SJSA1 (cell line): Measurements from ENCODE around the gene CENPP. TPM values are rescaled to one million over a fixed set of nuclear protein-coding genes. Genes with fewer than 3 reads are reported as not detected.
"Not testable (repeated sequence)": the region's sequence is repeated elsewhere in the genome, so short reads cannot be mapped to it uniquely, and the experiment has no call there.

Source experiments
- DNase-seq, 2 experiments: peaks; one replicate each; pipeline ENCODE4 v3.0.0-alpha.2; 2015 to 2020; ENCODE audit warnings: low spot score in 2 of 2, low read depth in 1 of 2
- H3K27ac ChIP-seq: fragments of 250-450 bp; sonication (Bioruptor Pico); 2 replicates; pipeline ENCODE4 v1.5.1; 2020; ENCODE audit warnings: mild to moderate bottlenecking, moderate library complexity
- H3K27me3 ChIP-seq: fragments of 250-450 bp; sonication (Bioruptor Pico); replicated peaks from 2 replicates; pipeline ENCODE4 v1.5.1; 2020; ENCODE audit warnings: mild to moderate bottlenecking, moderate library complexity
- H3K36me3 ChIP-seq: fragments of 250-450 bp; sonication (Bioruptor Pico); 2 replicates; pipeline ENCODE4 v1.5.1; 2020; ENCODE audit warnings: mild to moderate bottlenecking
- H3K4me1 ChIP-seq: fragments of 250-450 bp; sonication (Bioruptor Pico); replicated peaks from 2 replicates; pipeline ENCODE4 v1.6.1; 2021; ENCODE audit warnings: mild to moderate bottlenecking
- H3K4me3 ChIP-seq: fragments of 250-450 bp; sonication (Bioruptor Pico); 2 replicates; pipeline ENCODE4 v1.5.1; 2020; ENCODE audit warnings: mild to moderate bottlenecking
- H3K9me3 ChIP-seq: fragments of 250-450 bp; sonication (Bioruptor Pico); replicated peaks from 2 replicates; pipeline ENCODE4 v1.5.1; 2020; ENCODE audit warnings: mild to moderate bottlenecking
- total RNA-seq: library from RNA; depleted of rRNA; stranded (reverse); fragments of >200 nt; shearing (Covaris generic); gene quantifications from 2 replicates; pipeline ENCODE4 v1.2.3, GENCODE V29; 2014

CENPP gene
- total RNA-seq, 1 experiment from 2014 or later, result 11.0 TPM

GRCh38 chr9:92561374-92562330 is 235.9 kb downstream of the CENPP start:
- DNase-seq, result no peak
- H3K4me1 ChIP-seq, result peaks cover 13% of the 10 kb centered on the region
- H3K4me3 ChIP-seq, result no peak overlapping the region
- no peak overlapping the region for H3K27ac ChIP-seq
- no peaks in the 10 kb centered on the region for H3K9me3 ChIP-seq
- no peaks in the 10 kb centered on the region for H3K36me3 ChIP-seq
- H3K27me3 ChIP-seq, result no peaks in the 10 kb centered on the region

- H3K27me3 ChIP-seq, result no peaks in the 10 kb centered on the region
- H3K9me3 ChIP-seq, result no peaks in the 10 kb centered on the region
- H3K4me1 ChIP-seq, result peaks cover 13% of the 10 kb centered on the region
- DNase-seq, result peak in 1 of 2 experiments; percentile 37
- no peaks in the 10 kb centered on the region for H3K36me3 ChIP-seq
- H3K4me3 ChIP-seq, result no peak overlapping the region
- H3K27ac ChIP-seq, result no peak overlapping the region
Observed at GRCh38 chr9:92562461-92562967, 236.8 kb downstream of the CENPP start.

GRCh38 chr9:92563116-92564100 is 237.7 kb downstream of the CENPP start:
- Histone ChIP-seq H3K27me3 (no peaks in the 10 kb centered on the region), H3K27ac (no peak overlapping the region)
- no peak for DNase-seq

GRCh38 chr9:92564504-92564903 is 238.8 kb downstream of the CENPP start:
- Histone ChIP-seq H3K36me3 (no peaks in the 10 kb centered on the region), H3K27me3 (no peaks in the 10 kb centered on the region), H3K27ac (no peak overlapping the region), H3K4me3 (no peak overlapping the region), H3K4me1 (peaks cover 13% of the 10 kb centered on the region), H3K9me3 (no peaks in the 10 kb centered on the region)
- DNase-seq, result no peak

More at GRCh38 chr9:92563116-92564100, 237.7 kb downstream of the CENPP start:
- no peaks in the 10 kb centered on the region for H3K9me3 ChIP-seq
- H3K36me3 ChIP-seq, result no peaks in the 10 kb centered on the region
- H3K4me3 ChIP-seq, result no peak overlapping the region
- H3K4me1 ChIP-seq, result peaks cover 13% of the 10 kb centered on the region

- H3K9me3 ChIP-seq, result no peaks in the 10 kb centered on the region
- no peak for DNase-seq
- H3K36me3 ChIP-seq, result no peaks in the 10 kb centered on the region
- H3K4me1 ChIP-seq, result peaks cover 13% of the 10 kb centered on the region
- H3K27me3 ChIP-seq, result no peaks in the 10 kb centered on the region
- no peak overlapping the region for H3K4me3 ChIP-seq
- no peak overlapping the region for H3K27ac ChIP-seq
Observed at GRCh38 chr9:92564982-92565381, 239.2 kb downstream of the CENPP start.

GRCh38 chr9:92571871-92572270 is 246.1 kb downstream of the CENPP start:
- not testable (repeated sequence) for H3K4me1 ChIP-seq, H3K4me3 ChIP-seq, H3K27me3 ChIP-seq, H3K9me3 ChIP-seq, H3K36me3 ChIP-seq, DNase-seq, H3K27ac ChIP-seq

- not testable (repeated sequence) for H3K36me3 ChIP-seq, H3K27me3 ChIP-seq, H3K4me1 ChIP-seq, H3K27ac ChIP-seq, DNase-seq, H3K4me3 ChIP-seq, H3K9me3 ChIP-seq
Observed at GRCh38 chr9:92573612-92574011, 247.9 kb downstream of the CENPP start.

GRCh38 chr9:92576175-92576574 is 250.4 kb downstream of the CENPP start:
- H3K27me3 ChIP-seq, result no peaks in the 10 kb centered on the region
- H3K36me3 ChIP-seq, result no peaks in the 10 kb centered on the region
- H3K4me3 ChIP-seq, result no peak overlapping the region
- no peak for DNase-seq
- no peaks in the 10 kb centered on the region for H3K9me3 ChIP-seq
- H3K27ac ChIP-seq, result no peak overlapping the region
- H3K4me1 ChIP-seq, result no peaks in the 10 kb centered on the region

GRCh38 chr9:92589923-92590322 is 264.2 kb downstream of the CENPP start:
- DNase-seq, result no peak
- Histone ChIP-seq H3K27ac (no peak overlapping the region), H3K36me3 (no peaks in the 10 kb centered on the region), H3K9me3 (no peaks in the 10 kb centered on the region), H3K27me3 (no peaks in the 10 kb centered on the region), H3K4me1 (no peaks in the 10 kb centered on the region; the same call in 1 of the 2 replicates), H3K4me3 (no peak overlapping the region)

- DNase-seq, result no peak
- H3K36me3 ChIP-seq, result no peaks in the 10 kb centered on the region
- H3K9me3 ChIP-seq, result no peaks in the 10 kb centered on the region
- no peaks in the 10 kb centered on the region for H3K27me3 ChIP-seq
- no peak overlapping the region for H3K27ac ChIP-seq
- H3K4me1 ChIP-seq, result no peaks in the 10 kb centered on the region; the same call in 1 of the 2 replicates
- H3K4me3 ChIP-seq, result no peak overlapping the region
Observed at GRCh38 chr9:92590377-92590776, 264.6 kb downstream of the CENPP start.

- no peaks in the 10 kb centered on the region for H3K9me3 ChIP-seq
- no peak overlapping the region for H3K27ac ChIP-seq
- H3K27me3 ChIP-seq, result no peaks in the 10 kb centered on the region
- no peaks in the 10 kb centered on the region; the same call in 1 of the 2 replicates for H3K4me1 ChIP-seq
- no peak for DNase-seq
- H3K36me3 ChIP-seq, result no peaks in the 10 kb centered on the region
- H3K4me3 ChIP-seq, result no peak overlapping the region
Observed at GRCh38 chr9:92592537-92592936, 266.8 kb downstream of the CENPP start.

GRCh38 chr9:92592946-92593861 is 267.5 kb downstream of the CENPP start:
- no peak overlapping the region for H3K4me3 ChIP-seq
- no peaks in the 10 kb centered on the region for H3K27me3 ChIP-seq
- H3K36me3 ChIP-seq, result no peaks in the 10 kb centered on the region
- H3K27ac ChIP-seq, result no peak overlapping the region
- H3K4me1 ChIP-seq, result peaks cover 6% of the 10 kb centered on the region; the same call in 1 of the 2 replicates
- DNase-seq, result no peak
- no peaks in the 10 kb centered on the region for H3K9me3 ChIP-seq

GRCh38 chr9:92595075-92595474 is 269.3 kb downstream of the CENPP start:
- H3K27me3 ChIP-seq, H3K4me3 ChIP-seq, H3K27ac ChIP-seq, DNase-seq, H3K36me3 ChIP-seq, H3K9me3 ChIP-seq: not testable (repeated sequence)
- peaks cover 20% of the 10 kb centered on the region for H3K4me1 ChIP-seq
